ENCODE results near the gene EXT2.

Gene EXT2

DNA sequence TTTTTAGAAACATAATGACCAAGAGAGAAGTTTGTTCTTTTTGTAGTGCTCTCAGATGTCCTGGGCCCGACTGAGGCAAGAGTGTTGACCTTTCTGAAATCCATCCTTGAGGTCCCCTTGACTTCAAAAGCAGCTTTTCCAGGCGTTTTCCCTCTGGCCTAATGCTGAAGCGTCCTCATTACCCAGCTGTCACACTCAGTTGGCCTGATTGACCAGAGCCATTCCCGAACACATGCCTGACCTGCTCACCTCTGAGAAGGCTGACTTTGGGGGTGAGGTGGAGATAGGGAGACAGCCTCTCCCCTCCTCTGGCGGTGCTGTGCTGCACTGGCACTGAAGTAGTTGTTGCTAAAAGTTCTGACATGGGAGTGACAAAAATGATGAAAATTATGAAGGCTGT, 147.6 kb downstream of the EXT2 start:
- no peak for DNase-seq (ENCODE audit: low read depth)

DNA sequence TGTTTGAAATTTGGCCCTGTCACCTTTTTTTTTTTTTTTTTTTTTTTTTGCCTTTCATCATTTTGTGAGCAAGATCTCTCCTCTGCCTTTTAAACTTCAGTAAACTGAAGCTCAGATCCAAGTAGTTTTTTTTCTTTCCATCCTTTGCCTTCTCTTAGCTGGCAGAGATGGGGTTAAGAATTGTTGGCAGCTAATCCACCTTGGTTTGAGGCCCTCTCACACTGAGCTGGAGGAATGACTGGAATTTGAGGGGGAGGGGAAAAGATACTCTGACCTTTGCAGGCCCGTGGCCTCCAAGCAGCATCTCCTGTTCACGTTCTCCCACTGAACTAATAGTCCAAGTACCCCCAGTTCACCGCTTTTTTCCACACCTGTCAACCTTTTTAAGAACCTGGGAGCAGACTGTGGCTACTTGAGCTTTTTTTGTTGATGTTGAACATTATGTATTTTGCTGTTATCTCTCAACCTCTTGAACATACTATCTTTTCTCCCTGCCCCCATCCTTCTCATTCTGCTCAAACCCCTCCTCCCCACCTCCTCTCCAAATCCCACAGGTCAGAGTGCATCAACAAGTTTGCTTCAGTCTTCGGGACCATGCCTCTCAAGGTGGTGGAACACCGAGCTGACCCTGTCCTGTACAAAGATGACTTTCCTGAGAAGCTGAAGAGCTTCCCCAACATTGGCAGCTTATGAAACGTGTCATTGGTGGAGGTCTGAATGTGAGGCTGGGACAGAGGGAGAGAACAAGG, 148.3 kb downstream of the EXT2 start:
- peak; percentile 82 for DNase-seq (ENCODE audit: low read depth)

DNA sequence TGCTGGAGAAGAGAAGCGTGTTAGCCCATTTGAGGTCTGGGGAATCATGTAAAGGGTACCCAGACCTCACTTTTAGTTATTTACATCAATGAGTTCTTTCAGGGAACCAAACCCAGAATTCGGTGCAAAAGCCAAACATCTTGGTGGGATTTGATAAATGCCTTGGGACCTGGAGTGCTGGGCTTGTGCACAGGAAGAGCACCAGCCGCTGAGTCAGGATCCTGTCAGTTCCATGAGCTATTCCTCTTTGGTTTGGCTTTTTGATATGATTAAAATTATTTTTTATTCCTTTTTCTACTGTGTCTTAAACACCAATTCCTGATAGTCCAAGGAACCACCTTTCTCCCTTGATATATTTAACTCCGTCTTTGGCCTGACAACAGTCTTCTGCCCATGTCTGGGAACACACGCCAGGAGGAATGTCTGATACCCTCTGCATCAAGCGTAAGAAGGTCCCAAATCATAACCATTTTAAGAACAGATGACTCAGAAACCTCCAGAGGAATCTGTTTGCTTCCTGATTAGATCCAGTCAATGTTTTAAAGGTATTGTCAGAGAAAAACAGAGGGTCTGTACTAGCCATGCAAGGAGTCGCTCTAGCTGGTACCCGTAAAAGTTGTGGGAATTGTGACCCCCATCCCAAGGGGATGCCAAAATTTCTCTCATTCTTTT, 149.3 kb downstream of the EXT2 start:
- peak; percentile 65 for DNase-seq (ENCODE audit: low read depth)

DNA sequence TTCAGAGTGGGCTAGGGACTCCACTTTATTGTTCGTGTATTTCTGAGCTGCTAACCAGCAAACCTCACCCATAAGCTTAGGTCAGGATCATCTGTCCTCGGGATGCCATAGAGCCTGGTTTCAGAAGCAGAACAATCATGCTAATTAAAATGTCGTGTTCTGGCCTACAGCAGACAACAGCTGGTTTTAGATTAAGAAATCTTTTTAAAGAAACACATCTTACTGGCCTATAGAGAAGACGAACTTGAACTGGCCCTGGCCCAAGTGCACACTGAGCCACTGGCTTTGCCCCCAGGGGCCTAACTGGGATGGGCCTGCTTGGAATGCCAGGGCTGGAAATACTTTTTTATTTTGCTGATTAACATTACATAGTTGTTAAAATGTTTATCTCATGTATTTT, 151.2 kb downstream of the EXT2 start:
- peak; percentile 92 for DNase-seq (ENCODE audit: low read depth)

DNA sequence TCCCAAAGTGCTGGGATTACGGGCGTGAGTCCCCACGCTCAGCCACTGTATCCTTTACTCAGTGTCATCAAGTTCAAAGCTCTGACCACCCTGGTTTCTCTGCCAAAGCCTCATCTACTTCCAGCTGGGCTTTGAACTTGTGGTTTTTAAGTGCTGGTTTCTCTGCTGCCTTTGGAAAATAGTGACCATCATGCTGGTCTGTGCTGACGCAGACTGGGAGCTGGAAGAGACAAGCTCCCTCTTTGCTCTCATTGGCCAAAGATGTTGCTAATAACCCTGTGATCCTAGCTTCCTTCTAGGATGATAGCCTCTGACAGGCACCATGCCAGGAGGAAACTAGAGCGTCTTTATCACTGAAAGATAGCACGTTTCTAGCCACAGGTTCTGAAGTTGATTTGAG, 152.0 kb downstream of the EXT2 start:
- peak; percentile 27 for DNase-seq (ENCODE audit: low read depth)

DNA sequence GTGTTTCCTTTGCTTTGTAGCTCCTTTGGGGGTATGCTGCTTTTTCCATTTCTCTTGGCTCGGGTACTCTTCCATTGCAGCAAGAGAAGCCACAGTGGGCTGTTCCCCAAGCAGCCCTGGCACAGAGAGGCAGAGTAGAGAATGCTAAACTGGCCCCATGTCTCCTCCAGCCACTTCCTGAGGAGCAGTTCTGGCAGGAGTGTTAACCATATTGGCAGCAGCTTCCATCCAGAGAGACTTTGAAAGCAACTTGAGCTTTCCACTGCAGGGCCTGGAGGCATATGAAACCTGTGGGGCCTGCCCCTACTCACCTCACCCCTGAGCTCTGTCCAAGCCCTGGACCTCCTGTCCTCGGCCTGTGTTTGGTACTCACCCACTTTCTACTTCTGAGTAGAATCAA, 152.6 kb downstream of the EXT2 start:
- peak; percentile 24 for DNase-seq (ENCODE audit: low read depth)

DNA sequence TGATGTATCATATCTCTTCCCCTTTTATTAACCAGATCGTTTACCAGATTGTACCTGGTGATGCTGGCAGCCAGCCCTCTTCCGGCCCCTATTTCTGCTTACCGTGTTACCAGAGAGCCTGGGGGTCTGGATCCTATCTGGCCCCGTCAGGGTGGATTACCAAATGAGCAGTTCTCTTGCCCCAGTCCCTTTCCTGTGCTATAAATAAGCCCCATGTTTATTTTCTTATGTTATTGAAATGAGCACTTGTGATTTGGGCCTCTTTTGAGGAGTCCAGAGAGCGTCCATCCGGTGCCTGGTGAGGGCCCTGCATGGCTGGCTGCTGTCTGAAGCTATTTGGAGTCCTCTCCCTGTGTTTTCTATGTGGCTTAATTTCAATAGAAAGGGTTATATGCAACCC, 154.9 kb downstream of the EXT2 start:
- DNase-seq (ENCODE audit: low read depth): no peak

DNA sequence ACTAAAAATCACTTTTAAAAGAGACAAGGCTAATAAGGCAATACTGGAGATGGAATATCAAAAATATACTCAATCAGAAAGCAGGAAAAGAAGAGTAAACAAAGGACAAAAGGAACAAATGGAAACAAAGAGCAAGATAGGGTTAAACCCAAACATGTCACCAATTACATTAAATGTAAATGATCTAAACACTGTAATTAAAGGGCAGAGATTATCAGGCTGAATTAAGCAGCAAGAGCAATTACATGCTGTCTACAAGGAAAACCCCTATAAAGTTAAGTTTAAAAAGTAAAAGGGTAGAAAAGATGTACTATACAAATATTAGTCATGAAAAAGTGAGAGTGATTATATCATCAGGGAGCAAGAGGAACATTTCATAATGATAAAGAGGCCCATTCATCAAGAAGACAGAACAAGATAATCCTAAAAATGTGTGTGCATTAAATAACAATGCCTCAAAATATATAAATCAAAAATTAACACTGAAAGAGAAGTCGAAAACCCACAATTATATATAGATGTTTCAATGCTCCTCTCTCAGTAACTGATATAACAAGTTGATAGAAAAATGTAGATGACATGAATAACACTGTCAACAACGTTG, 157.6 kb downstream of the EXT2 start:
- no peak for DNase-seq (ENCODE audit: low read depth)

DNA sequence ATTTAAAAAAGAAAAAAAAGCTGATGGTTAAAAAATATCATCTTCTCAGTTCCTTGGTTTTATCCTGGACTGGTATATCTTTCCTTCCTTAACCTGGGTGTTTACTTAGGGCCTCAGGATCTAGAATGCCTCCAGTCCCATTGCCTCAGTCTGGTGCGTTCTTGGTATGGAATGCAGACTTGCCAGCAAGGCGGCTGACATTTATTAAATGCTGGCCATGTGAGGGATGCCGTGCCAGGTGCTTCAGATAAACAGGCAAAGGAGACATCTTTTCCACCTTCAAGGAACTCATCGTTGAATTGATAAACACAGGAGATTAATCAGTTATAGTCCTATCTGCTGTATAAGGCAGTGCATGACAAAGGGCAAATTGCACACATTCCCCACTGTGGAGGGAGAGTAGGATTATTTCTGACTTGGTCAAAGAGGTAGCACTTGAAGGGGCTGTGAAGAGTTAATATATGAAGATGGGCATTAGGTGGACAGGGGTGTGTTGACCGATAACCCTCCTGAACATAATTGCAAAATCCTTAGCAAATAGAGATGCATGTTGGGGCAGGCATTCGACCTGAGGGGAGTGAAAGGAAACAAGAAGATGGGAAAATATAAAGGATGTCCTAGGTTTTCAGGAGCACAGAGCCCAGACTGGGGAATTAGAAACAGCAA, 160.1 kb downstream of the EXT2 start:
- DNase-seq (ENCODE audit: low read depth): no peak

DNA sequence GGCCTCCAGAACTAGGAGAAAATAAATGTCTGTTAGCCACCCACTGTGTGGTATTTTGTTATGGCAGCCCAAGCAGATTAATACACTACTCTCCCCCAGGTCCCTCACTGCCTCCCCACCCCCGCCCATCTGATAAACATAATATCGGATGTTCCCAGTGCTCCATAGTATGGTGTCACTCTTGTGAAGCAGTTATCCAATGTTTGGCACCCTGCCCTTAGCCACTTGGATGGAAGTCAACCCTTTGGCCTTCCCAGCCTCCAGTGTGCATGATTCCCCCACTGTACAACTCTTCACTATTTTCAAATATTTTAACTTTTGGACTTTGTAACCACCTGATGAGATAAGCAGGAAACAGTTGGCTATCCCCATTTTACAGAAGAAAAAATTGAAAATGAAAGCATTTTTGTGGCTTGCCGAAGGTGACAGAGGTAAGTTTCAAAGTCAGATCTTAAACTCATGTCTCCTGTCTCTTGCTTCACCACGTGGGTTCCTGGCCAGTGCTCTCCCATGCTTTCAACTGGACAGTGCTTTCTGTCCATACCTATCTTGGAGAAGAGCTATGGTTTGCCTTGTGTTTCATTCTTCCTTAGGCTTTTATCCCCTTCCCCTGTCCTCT, 161.3 kb downstream of the EXT2 start:
- DNase-seq (ENCODE audit: low read depth): no peak

DNA sequence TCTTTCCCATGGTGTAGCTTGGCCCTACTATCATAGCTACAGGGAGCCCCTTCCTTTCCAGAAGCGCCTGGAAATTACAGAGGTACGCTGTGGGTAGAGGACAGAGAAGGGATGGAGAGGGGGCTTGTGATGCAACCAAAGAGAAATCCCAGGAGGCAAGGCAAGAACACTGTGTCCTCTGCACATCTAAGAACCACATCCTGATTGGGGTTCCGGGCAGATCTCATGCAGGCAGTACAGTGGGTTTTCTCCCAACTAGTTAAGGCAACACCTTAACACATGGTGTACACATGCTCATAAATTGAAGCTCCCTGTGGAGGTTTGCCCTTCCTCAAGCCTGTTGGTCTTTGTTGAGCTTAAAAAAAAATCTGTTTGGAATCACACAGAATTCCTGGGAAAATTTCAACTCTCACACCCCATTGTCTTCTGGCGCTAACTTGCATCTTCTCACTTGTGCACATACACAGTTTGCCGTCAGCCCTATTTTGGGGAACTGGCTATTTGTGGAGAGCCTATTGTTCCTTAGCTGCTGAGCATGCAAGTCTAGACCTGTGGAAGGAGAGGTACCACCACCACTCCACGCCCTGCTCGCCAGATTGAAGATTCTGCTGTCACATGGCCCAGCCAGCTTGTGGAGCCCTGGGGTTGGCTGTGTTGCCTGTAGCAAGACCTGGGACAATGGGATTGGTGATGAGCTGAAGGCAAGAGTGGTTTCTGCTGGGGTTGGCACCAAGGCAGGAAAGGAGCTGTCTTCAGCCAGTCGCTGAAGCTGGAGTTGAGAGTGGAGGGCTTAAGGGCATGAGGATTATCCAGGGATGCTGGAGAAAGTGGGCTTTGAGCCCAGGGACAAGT, 162.1 kb downstream of the EXT2 start:
- DNase-seq (ENCODE audit: low read depth): no peak

DNA sequence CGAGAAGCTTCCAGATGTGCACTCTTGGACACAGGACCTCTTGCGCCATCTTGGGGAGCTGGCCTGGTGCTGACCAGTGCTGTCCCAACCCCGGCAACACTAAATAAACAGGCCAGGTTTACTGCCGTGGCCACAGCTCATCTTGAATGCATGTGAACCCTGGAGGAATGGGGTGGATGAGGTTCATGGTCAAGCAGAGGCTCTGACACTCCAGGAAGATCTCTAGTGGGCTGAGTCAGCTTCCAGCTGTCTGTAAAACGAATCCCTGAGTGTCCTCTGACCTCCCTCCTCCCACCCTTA, 162.7 kb downstream of the EXT2 start:
- peak; percentile 70 for DNase-seq (ENCODE audit: low read depth)

DNA sequence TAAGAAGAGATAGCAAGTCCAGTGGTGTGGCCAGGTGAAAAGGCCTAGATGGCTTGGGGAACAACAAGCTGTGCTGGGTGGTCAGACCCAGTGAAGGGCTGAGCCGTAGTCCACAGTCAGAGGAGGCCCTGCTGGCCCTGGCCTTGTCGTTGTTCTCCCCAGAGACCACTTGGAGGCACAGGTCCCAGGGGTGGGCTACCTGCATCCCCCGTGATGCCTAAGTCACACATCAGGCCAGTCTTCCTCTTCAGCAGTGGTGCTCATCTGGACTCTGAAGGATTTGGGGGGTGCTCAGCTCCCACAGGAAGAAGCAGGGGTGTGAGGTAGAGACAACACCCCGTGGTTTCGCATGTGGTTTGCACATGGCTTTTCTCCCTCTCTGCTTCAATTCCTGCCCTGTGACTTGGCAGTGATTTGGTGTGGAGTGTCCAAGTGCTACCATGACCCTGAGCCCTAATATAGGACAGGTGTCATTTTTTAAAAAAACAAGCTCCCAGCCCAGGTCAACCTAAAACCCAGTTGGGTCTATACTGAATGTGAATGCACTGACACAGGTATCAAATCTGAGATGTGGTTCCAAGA, 163.5 kb downstream of the EXT2 start:
- no peak for DNase-seq (ENCODE audit: low read depth)

DNA sequence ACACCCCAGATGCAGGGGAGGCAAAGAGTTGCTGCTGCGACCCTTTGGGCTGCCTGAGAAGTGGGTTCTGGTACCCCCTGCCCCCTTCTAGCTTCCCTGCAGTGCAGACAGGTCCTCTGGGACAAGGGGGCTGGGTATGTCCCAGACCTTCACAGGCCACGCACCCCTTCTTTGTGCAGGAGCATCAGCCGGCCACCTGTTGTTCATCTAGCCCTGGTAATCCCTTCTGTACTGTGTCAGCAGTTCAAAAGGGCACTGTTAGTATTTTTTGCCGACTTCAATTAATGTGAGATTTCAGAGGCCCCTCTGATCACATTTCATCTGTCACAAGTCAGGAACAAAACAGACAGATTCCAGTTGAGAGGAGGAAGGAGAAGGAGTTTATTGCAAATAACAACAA, 164.6 kb downstream of the EXT2 start:
- DNase-seq (ENCODE audit: low read depth): no peak

DNA sequence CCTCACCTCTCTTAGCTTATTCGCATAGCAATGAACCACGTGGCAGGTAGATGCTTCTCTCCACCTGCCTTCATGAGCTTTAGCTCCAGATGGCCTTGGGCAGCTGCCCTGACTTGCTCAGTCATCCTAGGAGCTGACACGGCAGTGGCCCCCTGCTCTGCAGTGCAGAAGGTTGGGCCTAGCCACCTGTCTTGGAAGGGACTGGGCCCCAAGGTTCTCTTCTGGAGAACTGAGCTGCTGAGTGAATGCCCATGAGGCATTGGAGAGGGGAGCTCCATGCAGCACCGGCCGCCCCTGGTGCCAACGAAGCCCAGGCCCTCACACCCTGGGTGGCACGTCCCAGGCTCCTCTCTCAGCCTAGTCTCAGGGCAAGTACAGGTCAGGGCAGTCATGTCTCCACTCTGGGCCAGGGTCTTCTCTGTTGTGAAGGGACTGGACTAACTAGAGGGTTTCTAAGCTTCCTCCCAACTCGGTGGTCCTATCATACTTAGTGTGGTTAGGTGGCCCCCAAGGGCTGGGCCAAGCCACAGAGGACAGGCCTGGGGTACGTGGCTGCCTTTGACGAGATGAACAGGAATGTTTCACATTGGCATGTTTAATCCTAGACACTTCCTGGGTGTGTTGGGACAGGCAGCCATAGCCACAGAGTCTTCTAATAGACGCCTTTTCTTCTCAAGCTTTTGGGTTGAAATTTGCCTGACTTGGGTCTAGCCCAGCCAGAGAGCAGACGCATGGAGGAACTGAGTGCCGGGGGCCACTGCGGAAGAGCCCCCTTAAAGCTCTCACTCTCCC, 166.5 kb downstream of the EXT2 start:
- DNase-seq (ENCODE audit: low read depth): no peak

DNA sequence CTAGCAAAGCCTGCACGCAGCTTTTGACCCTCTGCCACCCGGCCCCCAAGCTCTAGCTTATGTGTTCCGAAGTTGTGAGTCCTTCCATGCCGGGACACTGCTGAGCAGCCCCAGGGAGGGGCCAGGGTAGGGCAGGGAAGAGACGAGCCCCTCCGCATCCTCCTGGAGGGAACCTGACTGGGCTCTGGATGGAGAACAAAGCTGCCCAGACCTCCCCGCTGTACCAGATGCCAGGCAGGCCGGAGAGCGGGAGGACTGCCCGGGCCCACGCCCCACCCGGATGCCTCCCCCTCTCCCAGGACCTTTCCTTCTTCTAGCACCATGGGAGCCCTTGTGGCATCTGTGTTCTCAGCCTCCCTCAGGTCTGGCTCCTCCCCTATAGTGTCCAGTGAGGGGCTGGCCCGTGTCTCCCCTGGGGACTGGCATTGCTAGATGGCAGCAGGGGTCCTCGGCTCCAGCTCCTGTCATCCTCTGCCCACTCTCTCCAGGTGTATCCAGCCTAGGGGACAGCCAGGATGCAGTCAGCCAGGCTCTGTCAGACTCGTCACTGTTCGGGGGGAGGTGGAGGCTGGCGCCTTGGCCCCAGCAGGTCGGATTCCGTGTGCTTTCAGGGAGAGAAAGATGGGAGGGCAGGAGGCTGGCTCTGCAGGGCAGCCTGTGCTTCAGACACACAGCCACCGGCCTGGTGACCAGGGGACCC, 168.4 kb downstream of the EXT2 start:
- no peak for DNase-seq (ENCODE audit: low read depth)

DNA sequence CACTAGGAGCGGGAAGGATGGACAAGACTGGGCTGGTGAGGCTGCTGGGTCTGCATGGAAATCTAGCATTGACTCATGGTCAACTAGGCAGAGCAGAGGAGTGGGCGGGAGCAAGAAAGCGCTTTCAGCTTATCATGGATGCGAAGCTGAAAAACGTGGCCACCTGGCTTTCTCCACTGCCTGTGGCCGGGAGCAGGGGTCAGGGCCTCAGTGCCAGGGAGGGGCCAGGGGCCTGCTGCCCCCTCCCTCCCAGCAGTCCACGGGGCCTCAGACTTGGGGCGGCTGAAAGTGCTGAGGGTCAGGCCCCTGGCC, 168.9 kb downstream of the EXT2 start:
- DNase-seq (ENCODE audit: low read depth): no peak

DNA sequence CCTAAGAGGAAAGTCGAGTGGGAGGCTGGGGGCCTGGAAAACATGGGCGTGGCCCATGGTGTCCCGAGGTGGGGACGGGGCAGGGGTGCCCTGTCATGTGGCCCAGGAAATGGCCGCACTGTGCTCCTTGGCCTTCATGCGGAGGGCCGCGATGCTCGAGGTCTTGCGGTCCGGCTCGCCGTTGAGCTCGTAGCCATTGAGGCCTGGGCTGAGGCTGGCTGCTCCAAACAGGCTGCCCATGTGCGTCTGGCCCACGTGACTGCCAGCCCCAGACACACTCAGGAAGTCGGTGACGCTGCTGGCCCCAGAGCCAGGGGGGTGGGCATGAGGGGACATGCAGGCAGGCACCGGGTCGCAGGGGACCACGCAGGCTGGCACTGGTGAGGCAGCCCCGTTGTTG, 169.3 kb downstream of the EXT2 start:
- no peak for DNase-seq (ENCODE audit: low read depth)

DNA sequence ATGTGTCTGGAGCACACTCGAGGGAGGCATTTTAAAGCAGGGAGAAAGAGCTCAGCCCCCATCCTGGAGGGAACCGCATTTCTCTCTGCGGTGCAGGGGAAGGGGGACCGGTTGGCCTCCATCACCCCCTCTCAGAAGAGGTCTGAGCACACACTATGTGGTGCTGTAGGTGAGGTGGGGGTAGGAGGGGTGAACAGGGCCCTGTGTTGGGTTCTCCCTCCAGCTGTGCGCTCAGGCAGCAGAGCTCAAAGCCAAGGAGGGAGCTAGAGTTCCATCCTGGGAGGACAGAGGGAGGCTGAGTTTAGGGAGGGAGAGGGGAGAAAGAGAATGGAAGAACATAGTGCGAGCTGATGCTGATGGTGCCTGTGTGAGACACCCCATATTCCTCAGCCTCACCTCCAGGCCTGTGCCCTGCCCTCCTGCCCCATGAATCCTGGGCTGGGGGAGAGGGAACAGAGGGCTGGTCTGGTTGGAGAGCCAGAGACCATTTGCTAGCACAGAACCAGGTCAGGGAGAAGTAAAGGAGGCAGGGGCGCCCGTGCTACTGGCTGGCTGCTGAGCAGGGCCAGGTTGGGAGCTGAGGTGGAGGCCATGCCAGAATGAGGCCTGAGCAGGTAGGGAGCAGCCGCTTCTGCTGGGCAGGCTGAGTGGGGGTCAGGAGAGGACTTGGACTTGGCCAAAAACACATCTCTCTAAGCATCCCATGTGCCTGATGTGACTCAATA, 170.7 kb downstream of the EXT2 start:
- no peak for DNase-seq (ENCODE audit: low read depth)
